ENCODE data around the gene ARL2BP.

Gene ARL2BP

DNA sequence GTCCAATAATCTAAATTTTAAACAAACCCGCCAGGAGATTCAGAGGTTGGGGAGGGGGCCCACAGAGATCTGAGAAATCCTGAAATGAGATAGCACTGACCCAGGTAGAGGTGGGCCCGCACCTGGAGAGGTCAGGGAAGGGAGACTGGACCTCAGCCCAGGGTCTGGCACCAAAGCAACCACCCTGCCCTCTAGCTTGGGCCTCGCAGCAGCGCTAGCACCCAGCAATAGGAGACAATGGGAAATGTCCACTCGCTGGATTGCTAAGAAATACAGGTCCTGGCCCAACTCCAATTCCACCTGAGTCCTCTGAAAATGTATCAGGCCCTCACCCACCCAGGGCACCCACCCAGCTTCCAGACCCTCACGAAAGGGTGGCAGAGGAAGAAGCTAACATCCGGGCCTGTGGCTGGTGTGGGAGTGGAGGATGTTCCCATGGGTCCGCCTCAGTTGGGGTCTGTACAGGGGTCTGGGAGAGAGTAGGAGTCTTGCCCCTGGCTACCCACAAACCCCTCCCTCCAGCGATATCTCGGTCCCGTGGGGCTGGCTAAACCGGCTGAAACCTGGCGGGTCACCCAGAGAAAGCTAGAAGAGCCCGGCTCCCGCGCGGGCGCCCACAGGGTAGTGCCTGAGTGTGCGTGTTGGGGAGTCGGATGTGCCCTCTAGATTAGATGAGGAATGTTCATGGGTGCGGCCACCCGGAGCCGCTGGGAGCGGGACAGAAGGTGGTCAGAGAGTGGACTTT lies 38.3 kb downstream of the ARL2BP start:
- no peak for DNase-seq (ENCODE audit: low spot score)

DNA sequence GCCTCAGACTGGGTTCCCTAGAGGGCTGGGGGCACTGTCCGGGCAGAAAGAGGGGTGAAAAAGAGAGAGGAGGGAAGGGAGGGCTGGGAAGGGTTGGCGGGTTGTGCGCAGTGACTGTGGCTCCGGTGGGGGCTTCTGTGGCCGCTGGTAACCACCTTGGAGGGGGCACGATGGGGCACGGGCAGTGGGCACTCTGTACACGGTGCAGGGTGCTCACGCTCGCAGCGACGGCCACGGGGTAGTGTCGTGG lies 38.8 kb downstream of the ARL2BP start:
- no peak for DNase-seq (ENCODE audit: low spot score)

DNA sequence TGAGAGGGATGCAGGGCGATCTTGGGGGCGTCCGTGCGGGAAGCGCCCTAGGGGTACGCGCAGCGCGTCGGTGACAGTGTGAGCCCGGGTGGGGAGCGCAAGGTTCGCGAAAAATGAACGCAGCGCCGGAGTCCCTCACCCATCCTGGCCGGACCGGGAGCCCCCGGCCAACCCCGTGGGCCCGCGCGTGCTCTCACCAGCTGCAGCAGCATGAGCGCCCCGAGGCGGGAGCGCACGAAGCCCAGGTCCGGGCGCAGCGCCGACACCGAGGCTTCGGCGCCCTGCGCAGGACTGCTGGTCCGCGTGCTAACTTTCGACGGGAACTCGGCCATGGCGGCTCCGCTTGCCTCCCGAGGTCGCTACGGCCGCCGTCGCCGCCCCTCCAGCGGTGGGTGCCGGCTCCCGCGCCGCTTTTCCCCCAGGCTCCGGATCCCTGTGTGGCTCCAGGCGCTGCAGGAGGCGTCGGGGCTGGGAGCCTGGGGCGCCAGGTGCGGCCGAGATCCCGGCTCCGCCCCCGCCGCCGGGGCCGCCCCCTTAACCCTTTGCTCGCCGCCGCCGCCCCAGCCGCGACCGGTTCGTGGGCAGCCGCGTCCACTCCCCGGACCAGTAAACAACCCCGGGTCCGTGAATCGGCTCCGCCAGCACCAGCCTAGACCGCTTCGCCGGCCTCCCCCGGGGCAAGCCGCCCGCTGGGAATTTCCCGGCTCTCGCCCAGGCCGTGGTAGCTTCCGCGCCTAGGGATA lies 39.3 kb downstream of the ARL2BP start, which contains the start of gene PLLP:
Gene PLLP (minus strand): TSS at position 464 of the 743 bp plus-strand sequence. CDS start 132 bp downstream, at position 332.
- peak; percentile 92 for DNase-seq (ENCODE audit: low spot score)

DNA sequence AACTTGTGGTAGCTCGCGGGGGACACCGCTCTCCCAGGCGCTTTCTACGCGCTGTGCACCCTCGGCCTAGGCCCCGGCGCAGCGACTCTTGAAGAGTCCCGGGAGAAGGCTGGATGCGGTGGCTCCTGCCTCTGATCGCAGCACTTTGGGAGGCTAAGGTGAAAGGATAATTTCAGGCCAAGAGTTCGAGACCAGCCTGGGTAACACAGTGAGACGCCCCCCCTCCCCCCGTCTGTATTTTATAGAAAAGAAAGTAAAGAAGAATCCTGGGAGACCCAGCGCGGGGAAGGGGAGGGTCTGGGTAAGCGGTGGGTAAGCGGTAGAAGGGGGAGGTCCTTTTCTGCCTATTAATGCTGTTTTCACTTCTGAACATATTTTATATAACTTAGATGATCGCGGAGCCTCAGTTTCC lies 39.9 kb downstream of the ARL2BP start:
- DNase-seq (ENCODE audit: low spot score): no peak

DNA sequence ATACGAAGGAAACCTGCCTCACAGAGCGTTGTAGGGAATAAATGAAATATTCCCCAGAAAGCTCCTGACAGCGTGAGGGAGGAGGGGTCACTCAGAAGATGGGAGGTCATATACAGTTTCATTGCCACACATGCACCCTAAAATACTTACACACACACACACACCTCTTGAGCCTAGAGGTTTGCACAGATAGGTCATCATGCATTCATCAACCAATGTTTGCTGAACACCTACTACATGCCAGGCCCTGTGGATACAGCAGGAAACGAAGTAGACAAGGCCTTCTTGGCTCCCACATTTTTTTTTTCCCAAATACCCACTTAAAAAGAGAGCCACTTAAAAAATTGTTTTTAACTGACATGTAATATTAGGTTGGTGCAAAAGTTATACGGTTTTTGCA lies 40.3 kb downstream of the ARL2BP start:
- no peak for DNase-seq (ENCODE audit: low spot score)

DNA sequence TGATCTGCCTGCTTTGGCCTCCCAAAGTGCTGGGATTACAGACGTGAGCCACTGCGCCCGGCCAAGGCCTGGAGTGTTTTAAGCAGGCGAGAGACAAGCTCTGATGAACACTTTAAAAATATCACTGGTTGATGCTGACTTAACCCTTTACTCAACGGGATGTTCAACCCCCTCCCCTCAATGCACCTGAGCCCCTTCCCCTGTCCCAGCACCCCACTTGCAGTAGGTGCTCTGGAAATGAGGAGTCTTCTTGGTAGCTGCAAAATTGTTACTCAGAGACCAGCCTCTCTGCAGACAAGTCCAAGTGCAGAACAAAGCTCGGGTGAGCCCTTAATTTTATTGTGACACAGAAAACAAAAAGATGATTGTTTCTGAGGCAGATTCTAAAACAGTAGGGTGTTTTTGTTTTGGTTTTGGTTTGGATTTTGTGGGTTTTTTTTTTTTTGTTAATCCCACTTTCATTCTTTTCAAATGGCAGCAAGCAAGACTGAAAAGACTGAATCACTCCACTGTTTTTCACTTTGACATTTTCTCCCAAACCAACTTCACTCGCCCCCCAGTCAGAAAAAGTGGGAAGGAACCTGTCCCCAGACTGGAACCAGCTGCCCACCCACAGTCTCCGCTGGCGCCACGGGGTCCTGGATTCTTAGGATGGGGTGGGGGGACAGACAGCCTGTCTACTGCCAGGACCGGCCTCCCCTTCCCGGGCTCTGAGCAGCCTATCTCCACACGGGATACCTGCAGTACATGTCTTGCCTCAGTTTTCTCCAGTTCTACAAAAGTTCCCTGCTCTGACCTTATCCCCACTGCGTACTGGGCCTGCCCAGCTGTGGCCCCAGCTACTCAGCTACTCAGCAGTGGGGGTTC lies 44.6 kb downstream of the ARL2BP start:
- DNase-seq (ENCODE audit: low spot score): no peak

DNA sequence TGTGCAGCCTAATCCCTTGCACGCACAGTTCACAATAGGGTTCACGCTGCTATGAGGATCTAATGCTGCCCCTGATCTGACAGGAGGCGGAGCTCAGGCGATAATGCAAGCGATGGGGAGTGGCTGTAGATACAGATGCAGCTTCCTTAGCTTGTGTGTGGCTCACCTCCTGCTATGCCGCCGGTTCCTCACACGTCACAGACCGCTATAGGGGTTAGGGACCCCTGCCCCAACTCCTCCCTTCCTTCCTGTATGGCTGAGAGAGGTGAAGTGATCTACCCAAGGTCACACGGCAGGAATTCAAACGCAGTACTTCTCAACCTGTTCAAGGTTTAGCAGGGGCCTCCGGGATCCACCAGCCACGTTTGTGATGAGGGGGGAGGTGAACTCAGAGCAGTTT lies 52.8 kb downstream of the ARL2BP start:
- DNase-seq (ENCODE audit: low spot score): no peak

DNA sequence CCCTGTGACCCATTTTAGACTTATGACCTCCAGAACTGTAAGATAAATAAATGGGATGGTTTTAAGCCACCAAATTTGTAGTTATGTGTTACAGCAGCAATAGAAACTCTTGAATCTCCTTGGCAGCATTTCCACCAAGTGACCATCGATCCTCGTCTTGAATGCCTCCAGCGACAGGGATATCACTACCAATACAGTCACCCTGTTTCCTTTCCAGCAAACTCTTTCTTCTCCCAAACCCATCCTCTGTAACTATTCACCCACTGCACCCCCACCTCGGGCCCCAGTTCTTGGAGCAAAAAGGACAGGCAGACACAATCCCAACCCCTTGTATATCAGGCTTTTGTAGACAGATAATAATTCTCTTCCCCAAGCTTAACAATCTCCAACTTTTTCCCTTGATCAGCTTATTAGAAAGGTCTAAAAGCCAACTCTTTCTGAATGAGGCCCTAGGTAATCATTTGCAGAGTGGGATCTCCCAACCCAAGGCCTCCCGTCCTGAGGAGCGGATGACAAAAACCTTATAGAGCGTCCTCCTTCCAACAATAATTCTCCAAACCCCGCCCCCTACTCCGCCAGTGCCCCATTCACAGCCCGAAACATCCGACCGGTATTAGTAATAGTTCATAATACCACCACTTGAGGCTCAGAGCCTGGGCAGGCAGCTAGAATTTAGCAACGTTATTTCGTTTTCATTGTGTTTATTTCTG lies 54.1 kb downstream of the ARL2BP start:
- DNase-seq (ENCODE audit: low spot score): peak; percentile 50

DNA sequence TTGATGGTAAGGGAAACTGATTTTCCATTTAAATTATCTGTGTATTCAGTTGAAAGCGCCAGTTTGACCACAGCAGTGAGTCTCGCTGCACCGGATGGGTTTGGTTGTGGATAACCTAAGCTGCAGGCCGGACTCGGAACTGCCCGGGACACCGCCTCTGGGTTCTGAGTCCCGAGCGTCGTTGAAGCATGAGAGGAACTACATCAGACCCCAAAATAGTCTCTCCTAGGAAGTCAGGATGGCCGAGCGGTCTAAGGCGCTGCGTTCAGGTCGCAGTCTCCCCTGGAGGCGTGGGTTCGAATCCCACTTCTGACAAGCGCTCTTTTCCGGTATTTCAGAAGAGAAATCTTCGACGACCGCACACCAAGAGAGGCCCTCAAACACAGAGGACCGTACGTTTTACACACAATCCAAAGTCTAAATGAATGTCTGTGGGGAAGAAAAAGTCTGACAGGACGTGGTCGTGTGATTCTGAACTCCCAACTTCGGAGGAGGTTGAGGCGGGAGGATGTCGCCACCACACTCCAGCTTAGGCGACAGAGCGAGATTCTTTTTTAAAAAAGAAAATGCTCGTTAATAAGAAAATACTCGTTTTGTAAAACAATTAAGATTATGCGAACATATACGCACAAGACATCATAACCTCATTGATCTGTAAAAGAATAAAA lies 54.8 kb downstream of the ARL2BP start:
- peak; percentile 85 for DNase-seq (ENCODE audit: low spot score)

DNA sequence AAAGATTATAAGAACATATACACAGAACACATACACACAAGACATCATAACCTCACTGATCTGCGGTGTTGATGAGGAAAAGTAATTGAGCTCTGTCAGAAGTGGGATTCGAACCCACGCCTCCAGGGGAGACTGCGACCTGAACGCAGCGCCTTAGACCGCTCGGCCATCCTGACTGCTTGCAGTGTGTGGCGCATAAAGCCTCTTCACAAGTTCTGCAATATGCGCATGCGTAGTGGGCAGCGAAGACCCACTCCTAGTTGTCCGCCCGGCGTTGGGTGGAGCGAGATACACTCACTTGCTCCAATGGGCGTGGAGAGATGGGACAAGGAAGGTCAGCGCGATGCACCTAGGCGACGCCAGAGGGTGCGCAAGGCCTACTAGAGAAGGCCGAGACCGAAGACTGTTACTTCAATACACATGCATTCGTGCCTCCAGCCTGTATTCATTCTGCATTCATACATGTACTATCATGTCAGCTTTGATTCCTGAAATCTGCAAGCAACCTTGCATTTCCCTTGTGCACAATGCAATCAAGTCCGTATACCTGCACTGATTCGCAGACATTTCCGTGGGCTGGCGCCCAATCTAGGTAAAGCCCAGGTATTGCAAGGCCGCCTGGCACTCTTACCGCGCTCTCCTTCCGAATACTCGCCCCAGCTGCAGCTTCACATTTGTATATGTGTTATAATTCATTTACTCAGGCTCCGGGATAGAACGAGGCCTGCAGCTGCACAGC lies 55.5 kb downstream of the ARL2BP start:
- DNase-seq (ENCODE audit: low spot score): peak; percentile 94

DNA sequence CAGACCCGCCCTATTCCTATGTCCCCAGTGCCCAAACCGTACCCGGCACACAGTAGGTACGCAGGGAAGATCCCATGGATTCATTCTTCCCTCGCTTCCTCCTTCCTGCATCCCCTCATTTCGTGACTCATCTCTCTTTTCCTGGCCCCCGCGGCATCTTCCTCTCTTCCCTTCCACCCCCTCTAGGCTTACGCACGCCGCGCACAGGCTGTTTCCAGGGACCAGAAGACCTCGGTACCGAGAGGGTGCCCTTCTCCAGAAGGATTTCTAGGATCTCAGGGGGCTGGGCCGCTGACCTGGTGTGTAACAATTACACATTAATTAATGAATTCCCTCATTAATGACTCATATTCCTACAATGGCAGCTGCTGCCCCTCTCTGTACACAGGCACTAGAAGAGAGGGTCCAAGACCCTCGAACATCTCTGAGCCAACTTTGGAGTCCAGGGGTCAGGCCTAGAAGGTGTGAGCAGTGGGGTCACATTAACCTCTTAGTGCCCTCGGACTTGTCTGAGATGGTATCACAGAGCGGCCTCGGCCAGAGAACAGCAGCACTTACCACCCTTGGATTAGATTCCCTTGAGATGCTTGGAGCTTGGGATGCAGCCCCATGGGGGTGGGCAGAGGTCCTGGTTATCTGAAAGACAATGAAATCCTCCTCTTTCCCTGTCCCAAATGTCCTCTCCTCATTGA lies 56.2 kb downstream of the ARL2BP start:
- no peak for DNase-seq (ENCODE audit: low spot score)
